ENCODE measurements around the gene ANKRD18B. TPM values are rescaled to one million over a fixed set of nuclear protein-coding genes. Genes with fewer than 3 reads are reported as not detected.
"Not testable (repeated sequence)": the region's sequence is repeated elsewhere in the genome, so short reads cannot be mapped to it uniquely, and the experiment has no call there.

Gene ANKRD18B
- total and polyA plus RNA-seq, 7 experiments from 2014 or later: 0.17 to 1.2 (median 0.32) TPM; not detected in 4

GRCh38 chr9:33614001-33614687, 90.1 kb downstream of the ANKRD18B start:
- peaks cover 0 to 19% (median 6%) of the 10 kb centered on the region in 11 donors for H3K9me3 Mint-ChIP-seq
- DNase-seq (no peak), ATAC-seq (no peak)
- CTCF ChIA-PET: interaction anchor here (1.5 kb wide), 1 partner anchor 10 kb away, joined by 5 read pairs; no protein-coding TSS in a partner anchor
- H3K27me3 ChIP-seq (ENCODE audit: control insufficient read depth in 2 of 2, insufficient read depth in 2 of 2, low read length in 2 of 2): no peaks in the 10 kb centered on the region
- no peak overlapping the region for H3K27ac ChIP-seq (ENCODE audit: low read depth, low read length)
- H3K36me3 ChIP-seq (ENCODE audit: control insufficient read depth in 2 of 3, insufficient read depth in 3 of 3, low read length in 3 of 3): no peaks in the 10 kb centered on the region
- POLR2A ChIA-PET: no interaction called here
- no peaks in the 10 kb centered on the region for H3K4me1 ChIP-seq (ENCODE audit: control insufficient read depth in 2 of 2, insufficient read depth in 2 of 2, low read length in 2 of 2)
- H3K4me3 ChIP-seq (ENCODE audit: low read length): no peak overlapping the region
- no peak overlapping the region for H3K27ac Mint-ChIP-seq
- no peaks in the 10 kb centered on the region for H3K9me3 ChIP-seq (ENCODE audit: control insufficient read depth in 2 of 3, low read length in 3 of 3)
- H3K36me3 Mint-ChIP-seq: peaks cover 0 to 8% (median 0%) of the 10 kb centered on the region in 5 donors
- H3K27me3 Mint-ChIP-seq: peaks cover 24 to 50% (median 40%) of the 10 kb centered on the region in 5 donors
- H3K4me3 Mint-ChIP-seq: no peak overlapping the region
- intact Hi-C loops (cut with micrococcal nuclease): no loop called here
- peaks cover 0 to 3% (median 0%) of the 10 kb centered on the region in 7 donors for H3K4me1 Mint-ChIP-seq

- ATAC-seq; intact Hi-C loops (cut with micrococcal nuclease); POLR2A ChIA-PET; H3K27me3 ChIP-seq (ENCODE audit: control insufficient read depth in 2 of 2, insufficient read depth in 2 of 2, low read length in 2 of 2); H3K4me3 Mint-ChIP-seq; H3K36me3 Mint-ChIP-seq; H3K27ac ChIP-seq (ENCODE audit: low read depth, low read length); H3K4me1 ChIP-seq (ENCODE audit: control insufficient read depth in 2 of 2, insufficient read depth in 2 of 2, low read length in 2 of 2); H3K4me3 ChIP-seq (ENCODE audit: low read length); DNase-seq; H3K4me1 Mint-ChIP-seq; H3K36me3 ChIP-seq (ENCODE audit: control insufficient read depth in 2 of 3, insufficient read depth in 3 of 3, low read length in 3 of 3); CTCF ChIA-PET; H3K9me3 ChIP-seq (ENCODE audit: control insufficient read depth in 2 of 3, low read length in 3 of 3); H3K27ac Mint-ChIP-seq: not testable (repeated sequence)
- Mint-ChIP-seq H3K9me3 (peaks cover 0 to 11% (median 4%) of the 10 kb centered on the region in 11 donors), H3K27me3 (peaks cover 19 to 38% (median 32%) of the 10 kb centered on the region in 5 donors)
Measured at GRCh38 chr9:33618370-33618769, 94.3 kb downstream of the ANKRD18B start.

- Mint-ChIP-seq H3K27me3 (peaks cover 28 to 40% (median 29%) of the 10 kb centered on the region in 5 donors), H3K9me3 (no peaks in the 10 kb centered on the region), H3K4me1 (peaks cover 3 to 7% (median 4%) of the 10 kb centered on the region in 7 donors), H3K36me3 (no peaks in the 10 kb centered on the region), H3K27ac (no peak overlapping the region), H3K4me3 (no peak overlapping the region)
- POLR2A ChIA-PET: no interaction called here
- H3K4me3 ChIP-seq (ENCODE audit: low read length): no peak overlapping the region
- H3K27me3 ChIP-seq (ENCODE audit: control insufficient read depth in 2 of 2, insufficient read depth in 2 of 2, low read length in 2 of 2): peaks cover 0 to 3% of the 10 kb centered on the region in 2 donors
- H3K9me3 ChIP-seq (ENCODE audit: control insufficient read depth in 2 of 3, low read length in 3 of 3): no peaks in the 10 kb centered on the region
- no peak for DNase-seq
- no peak for ATAC-seq
- no peaks in the 10 kb centered on the region for H3K4me1 ChIP-seq (ENCODE audit: control insufficient read depth in 2 of 2, insufficient read depth in 2 of 2, low read length in 2 of 2)
- CTCF ChIA-PET: interaction anchor here (0.6 to 1.5 kb wide), 2 partner anchors 15 to 246 kb away, joined by 4 to 5 read pairs; no protein-coding TSS in a partner anchor
- H3K36me3 ChIP-seq (ENCODE audit: control insufficient read depth in 2 of 3, insufficient read depth in 3 of 3, low read length in 3 of 3): no peaks in the 10 kb centered on the region
- intact Hi-C loops (cut with micrococcal nuclease): loop anchor here (5.0 kb wide), 2 partner anchors 162 to 333 kb away; no protein-coding TSS in a partner anchor
- no peak overlapping the region for H3K27ac ChIP-seq (ENCODE audit: low read depth, low read length)
Measured at GRCh38 chr9:33619666-33620404, 95.8 kb downstream of the ANKRD18B start.

- CTCF ChIA-PET: interaction anchor here (1.5 to 5.4 kb wide), 2 partner anchors 101 to 247 kb away, joined by 5 to 76 read pairs; no protein-coding TSS in a partner anchor
Measured at GRCh38 chr9:33620738-33621439, 96.8 kb downstream of the ANKRD18B start.

More at GRCh38 chr9:33620738-33621439, 96.8 kb downstream of the ANKRD18B start:
- no peaks in the 10 kb centered on the region for H3K4me1 ChIP-seq (ENCODE audit: control insufficient read depth in 2 of 2, insufficient read depth in 2 of 2, low read length in 2 of 2)
- H3K36me3 ChIP-seq (ENCODE audit: control insufficient read depth in 2 of 3, insufficient read depth in 3 of 3, low read length in 3 of 3): no peaks in the 10 kb centered on the region
- Mint-ChIP-seq H3K27ac (no peak overlapping the region), H3K9me3 (no peaks in the 10 kb centered on the region), H3K27me3 (peaks cover 25 to 38% (median 31%) of the 10 kb centered on the region in 5 donors), H3K4me1 (peaks cover 3 to 7% (median 4%) of the 10 kb centered on the region in 7 donors), H3K36me3 (no peaks in the 10 kb centered on the region), H3K4me3 (no peak overlapping the region)
- peaks cover 0 to 3% of the 10 kb centered on the region in 2 donors for H3K27me3 ChIP-seq (ENCODE audit: control insufficient read depth in 2 of 2, insufficient read depth in 2 of 2, low read length in 2 of 2)
- POLR2A ChIA-PET: no interaction called here
- intact Hi-C loops (cut with micrococcal nuclease): loop anchor here (5.0 kb wide), 2 partner anchors 161 to 334 kb away; no protein-coding TSS in a partner anchor
- no peaks in the 10 kb centered on the region for H3K9me3 ChIP-seq (ENCODE audit: control insufficient read depth in 2 of 3, low read length in 3 of 3)
- no peak overlapping the region for H3K4me3 ChIP-seq (ENCODE audit: low read length)
- ATAC-seq (no peak), DNase-seq (no peak)
- no peak overlapping the region for H3K27ac ChIP-seq (ENCODE audit: low read depth, low read length)

Other genes with a start within 250 kb of the ANKRD18B start
- gene NFX1, start 233.7 kb upstream of the ANKRD18B start, total RNA-seq: 10 to 100 TPM; 39.8 to 65.4 (median 43.6) TPM
- gene NFX1, start 233.7 kb upstream of the ANKRD18B start, polyA plus RNA-seq: 10 to 100 TPM; 30.1 to 49.3 TPM
- gene AQP7, start 121.7 kb upstream of the ANKRD18B start, total RNA-seq: 1 to 10 TPM in 3 of 5 experiments, under 1 TPM in 2; 0.32 to 1.9 (median 1.1) TPM
- gene AQP7, start 121.7 kb upstream of the ANKRD18B start, polyA plus RNA-seq: under 1 TPM in 1 of 2 donors, not detected in 1; 0.53 TPM
- 100 to 1,000 TPM in 3 of 5 experiments, 10 to 100 TPM in 2; 53.3 to 173 (median 110) TPM for gene AQP3, start 76.7 kb upstream of the ANKRD18B start, total RNA-seq
- gene AQP3, start 76.7 kb upstream of the ANKRD18B start, polyA plus RNA-seq: 100 to 1,000 TPM; 178 to 252 TPM
- 10 to 100 TPM; 34.0 to 48.0 (median 44.0) TPM for gene NOL6, start 50.3 kb upstream of the ANKRD18B start, total RNA-seq
- 10 to 100 TPM; 14.2 to 30.0 TPM for gene NOL6, start 50.3 kb upstream of the ANKRD18B start, polyA plus RNA-seq